HG02623 (cell line): ENCODE measurements around the gene DPEP2NB.
A peak's percentile ranks its signal among the peaks of the same experiment; 100 is the strongest.
"Not testable (repeated sequence)": the region's sequence is repeated elsewhere in the genome, so short reads cannot be mapped to it uniquely, and the experiment has no call there.

ENCODE experiments used
- ATAC-seq: cut with Tn5 transposase; IDR thresholded peaks from one replicate; pipeline ENCODE4 v1.9.1; 2021; ENCODE audit warnings: moderate library complexity; ENCODE audit not compliant: unreplicated experiment

The DPEP2NB gene

DNA sequence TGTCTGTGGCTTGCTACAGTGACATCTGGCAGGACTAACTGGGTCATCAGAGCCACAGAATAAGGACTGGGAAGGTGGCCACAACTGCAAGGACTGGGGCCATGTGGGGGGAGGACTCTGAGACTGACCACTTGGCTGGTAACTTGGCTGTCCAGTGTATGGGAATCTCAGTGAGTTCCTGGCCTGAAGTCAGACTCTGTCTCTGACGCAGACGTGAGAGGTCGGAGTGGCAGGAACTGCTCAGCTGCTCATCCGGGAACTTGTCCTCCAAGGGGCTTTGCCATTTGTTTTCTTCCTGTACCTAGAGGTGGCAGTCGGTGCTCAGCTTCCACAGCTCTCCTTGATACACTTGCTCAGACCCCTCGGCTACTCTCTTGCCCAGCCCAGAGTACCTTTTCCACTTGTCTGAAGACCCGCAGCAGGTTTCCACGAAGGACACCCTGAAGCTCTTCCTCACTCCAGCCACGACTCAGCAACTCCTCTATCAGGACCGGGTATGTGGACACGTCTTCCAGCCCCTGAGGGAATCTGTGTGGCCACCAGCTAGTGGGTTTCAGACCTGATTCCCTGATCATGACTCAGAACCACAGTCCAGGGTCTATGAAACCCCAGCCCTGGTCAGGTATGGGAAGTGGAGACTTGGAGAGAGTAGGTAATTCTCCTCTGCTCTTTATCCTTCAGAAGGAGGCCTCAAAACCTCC lies 28.1 kb downstream of the DPEP2NB start:
- no peak for ATAC-seq

DNA sequence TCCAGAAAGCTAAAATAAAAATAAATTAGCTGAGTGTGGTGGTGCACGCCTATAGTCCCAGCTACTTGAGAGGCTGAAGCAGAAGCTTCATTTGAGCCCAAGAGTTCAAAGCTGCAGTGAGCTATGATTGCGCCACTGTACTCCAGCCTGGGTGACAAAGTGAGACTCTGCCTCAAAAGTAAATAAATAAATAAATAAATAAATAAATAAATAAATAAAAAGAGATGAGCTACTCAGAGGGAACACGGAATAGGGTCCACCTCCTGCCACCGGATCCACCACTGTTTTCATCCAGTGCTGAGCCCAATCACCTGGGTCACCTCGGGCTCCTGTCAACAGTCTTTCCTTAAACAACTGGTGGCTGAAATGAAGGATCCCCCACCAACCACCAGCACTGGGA lies 28.8 kb downstream of the DPEP2NB start:
- ATAC-seq, result no peak

DNA sequence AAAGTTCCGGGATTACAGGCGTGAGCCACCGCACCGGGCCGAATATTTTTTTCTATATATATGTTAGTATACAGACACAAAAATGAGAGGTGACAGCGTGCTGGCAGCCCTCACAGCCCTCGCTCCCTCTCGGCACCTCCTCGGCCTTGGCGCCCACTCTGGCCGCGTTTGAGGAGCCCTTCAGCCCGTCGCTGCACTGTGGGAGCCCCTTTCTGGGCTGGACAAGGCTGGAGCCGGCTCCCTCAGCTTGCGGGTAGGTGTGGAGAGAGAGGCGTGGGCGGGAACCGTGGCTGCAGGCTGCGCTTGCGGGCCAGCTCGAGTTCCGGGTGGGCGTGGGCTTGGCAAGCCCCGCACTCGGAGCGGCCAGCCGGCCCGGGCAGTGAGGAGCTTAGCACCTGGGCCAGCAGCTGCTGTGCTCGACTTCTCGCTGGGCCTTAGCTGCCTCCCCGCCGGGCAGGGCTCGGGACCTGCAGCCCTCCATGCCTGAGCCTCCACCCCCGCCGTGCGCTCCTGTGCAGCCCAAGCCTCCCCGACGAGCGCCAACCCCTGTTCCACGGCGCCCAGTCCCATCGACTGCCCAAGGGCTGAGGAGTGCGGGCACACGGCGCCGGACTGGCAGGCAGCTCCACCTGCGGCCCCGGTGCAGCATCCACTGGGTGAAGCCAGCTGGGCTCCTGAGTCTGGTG lies 33.6 kb downstream of the DPEP2NB start:
- no peak for ATAC-seq

DNA sequence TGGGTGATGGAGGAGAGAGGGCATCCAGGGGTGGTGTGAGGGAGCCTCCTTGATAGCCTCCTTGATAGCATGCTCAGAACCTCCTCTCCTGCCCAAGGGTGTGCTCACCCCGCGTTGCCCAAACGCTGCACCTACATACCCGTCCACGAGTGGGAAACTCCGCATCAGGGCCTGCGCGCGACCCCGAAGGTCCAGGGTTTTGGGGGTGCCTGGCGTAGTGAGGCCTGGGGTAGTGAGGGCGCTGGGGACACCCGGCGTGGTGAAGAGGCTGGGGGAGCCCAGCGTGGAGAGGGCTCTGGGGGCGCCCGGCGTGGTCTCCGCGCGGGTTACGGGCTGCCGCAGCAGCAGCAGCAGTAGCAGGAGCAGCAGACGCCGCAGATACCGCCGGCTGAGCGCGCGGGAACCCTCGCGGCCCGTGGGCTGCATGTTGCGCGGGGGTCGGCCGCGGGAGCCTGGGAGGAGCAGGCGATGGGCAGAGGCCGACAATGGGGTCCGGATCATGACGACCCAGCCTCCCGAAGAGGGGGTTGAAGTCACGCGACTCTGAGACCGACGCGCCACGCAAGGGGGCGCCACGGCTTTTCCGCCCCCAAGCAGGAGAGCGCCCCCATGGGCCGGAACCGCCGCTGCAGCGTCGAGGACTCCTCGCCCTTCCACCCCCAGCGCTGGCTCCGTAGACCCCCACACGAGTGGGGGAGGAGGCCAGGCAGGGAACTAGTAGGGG lies 35.6 kb downstream of the DPEP2NB start, which contains the start of gene DPEP3:
DPEP3 (minus strand) TSS at position 545 of the 724 bp plus-strand sequence; CDS start at position 426, 119 bp downstream.
- no peak for ATAC-seq

DNA sequence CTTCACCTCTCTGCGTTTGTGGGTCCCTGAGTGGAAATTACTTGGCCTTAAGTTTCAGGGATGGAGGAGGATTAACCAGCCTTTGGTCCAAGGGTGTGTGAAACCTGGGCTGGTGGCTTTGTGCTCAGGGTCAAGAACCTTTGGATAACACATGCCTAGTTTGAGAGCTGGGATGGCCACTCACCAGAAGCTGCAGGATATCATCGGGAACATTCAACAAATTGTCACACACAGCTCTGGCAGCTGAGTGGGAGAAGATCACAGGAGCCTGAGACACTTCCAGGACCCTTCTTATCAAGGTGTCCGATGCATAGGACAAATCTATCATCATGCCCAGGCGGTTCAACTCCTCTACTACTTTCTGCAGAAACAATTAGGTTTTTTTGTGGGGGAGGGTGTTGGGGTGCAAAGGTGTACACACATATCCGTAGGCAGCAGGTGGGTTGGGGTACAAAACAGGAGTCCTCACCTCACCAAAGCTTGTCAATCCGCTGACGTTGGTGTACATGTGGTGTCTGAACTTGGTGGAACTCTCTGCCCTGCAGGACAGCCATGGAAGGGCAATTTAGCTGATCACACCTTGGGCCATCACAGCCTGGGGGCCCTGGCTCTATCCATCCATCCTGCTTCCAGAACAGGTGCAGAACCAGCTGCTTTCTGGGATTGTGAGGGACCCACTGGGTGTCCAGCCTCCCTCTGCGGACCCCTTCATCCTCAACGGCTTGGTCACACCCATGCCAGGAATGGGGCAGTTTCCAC lies 38.1 kb downstream of the DPEP2NB start:
- no peak for ATAC-seq

DNA sequence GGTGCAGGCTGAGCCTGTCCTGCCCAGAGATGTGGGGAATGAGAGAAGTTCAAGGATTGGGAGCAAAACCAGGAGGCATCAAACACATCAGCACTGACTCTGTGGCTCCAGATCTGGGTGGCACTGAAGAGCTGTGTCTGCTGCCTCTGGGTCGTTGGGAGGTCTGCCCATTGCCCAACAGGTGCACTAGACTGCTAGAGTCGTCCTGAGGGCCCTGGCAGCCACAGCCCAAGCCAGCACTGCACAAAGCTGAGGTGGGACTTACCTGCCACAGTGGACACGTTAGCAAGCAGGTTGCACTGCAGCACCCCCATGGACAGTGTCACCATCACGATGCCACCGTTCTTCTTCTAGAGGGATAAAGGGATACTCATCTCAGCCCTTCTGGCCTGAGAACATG lies 38.7 kb downstream of the DPEP2NB start:
- no peak for ATAC-seq

DNA sequence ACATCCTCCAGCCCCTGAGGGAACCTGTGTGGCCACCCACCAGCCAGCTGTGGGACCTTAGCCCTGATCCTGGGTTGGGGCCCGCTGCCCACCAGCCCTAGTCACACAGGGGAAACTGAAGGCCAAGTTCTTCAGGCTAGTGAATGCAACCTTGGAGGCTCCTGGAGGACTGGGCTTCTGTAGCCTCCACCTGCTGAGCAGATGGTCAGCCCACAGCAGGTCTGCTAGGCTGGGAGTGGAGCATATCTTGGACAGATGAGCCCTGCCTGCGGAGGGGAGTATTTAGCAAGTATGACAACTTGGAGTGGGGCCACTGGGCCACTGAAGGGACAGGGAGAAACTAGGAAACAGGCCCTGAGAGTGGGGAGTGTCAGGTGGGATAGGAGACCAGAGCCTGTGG lies 39.5 kb downstream of the DPEP2NB start:
- ATAC-seq, result no peak

DNA sequence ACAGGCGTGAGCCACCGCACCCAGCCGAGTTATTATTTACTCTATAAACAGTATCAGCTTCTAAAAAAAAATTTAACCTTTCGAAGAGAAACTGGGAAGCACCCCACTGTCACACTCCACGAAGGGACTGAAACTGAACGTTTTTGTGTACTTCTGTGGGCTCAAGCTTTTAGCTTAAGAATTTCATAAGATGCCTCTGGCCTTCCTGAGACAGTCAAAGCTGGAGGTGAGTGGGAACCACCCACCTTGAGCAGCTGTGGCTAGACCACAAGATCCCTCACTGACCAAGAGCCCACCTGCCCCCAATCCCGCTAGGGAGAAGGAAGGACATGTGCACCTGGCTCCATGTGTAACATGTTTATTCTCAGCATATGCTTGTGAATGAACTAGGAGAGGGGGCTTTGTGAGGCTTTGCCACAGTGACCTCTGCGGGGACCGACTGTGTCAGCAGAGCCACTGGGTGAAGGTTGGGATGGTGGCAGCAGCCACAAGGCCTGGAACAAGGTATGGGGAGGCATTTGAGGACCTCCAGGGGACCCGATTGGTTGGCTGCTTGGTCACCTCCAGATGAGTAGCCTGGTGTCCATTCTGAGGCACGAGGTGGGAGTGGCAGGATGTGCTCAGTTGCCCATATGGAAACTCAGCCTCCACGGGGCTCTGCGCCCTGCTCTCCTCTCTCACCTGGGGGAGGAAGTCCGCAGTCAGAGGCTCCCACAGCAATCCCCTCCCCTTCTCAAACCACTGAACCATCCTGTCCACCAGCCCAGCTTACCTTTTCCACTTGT lies 40.2 kb downstream of the DPEP2NB start:
- no peak for ATAC-seq

DNA sequence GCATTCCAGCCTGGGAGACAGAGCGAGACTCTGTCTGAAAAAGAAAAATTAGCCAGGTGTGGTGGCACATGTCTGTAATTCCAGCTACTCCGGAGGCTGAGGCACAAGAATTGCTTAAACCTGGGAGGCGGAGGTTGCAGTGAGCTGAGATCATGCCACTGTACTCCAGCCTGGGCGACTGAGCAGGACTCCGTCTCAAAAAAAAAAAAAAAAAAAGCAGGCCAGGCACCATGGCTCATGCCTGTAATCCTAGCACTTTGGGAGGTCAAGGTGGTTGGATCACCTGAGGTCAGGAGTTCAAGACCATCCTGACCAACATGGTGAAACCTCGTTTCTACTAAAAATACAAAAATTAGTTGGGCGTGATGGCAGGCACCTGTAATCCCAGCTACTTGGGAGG lies 43.4 kb downstream of the DPEP2NB start:
- not testable (repeated sequence) for ATAC-seq

DNA sequence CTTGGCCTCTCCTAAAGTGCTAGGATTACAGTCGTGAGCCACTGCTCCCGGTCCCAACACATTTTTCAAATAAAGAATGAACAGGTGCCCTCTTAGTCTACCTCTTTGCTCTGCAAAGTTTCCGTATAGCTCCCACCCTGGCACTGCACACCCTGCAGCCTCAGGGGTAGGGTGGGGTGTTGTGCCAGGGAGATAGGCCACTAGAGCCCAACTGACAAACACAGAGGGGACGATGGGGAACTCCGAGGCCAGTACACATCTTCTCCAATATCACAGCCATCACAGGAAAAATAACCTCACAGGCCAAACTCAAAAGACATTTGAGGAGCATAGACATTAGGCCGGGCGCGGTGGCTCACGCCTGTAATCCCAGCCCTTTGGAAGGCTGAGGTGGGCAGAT lies 44.6 kb downstream of the DPEP2NB start:
- no peak for ATAC-seq

DNA sequence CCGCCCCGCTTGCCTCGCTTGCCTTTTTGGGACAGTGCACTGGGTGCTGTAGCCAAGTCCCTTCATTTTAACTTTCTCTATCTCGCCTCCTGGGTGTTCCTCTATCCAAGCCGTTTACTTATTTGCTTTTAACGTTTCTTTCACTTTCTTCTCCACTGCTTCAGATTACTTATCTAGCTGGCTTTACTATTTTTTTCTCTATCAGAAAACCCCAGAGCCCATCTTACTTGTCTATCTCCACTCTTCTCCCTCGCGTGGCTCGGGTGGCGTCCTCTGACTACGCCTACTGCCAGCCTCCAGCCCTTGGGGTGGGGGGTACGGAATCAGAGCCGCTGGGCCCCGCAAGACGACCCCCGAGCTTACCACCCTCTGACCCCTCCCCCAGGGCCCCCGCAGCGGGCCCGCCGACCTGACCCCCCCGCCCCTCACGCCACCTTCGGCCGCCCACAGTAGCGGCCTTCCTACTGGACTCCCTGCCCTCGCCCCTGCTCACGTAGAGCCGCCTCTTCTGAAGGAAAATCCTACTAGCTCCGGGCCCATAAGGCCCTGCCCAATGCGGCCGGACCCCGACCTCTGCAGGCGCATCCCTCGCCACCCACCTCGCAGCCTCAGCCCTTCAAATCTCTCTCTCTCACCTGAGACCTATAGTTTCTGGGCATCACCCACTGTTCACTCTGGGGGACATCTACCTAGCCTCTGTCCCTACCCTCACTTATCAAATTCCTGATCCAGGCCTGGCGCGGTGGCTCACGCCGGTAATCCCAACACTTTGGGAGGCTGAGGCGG lies 46.3 kb downstream of the DPEP2NB start:
- no peak for ATAC-seq

DNA sequence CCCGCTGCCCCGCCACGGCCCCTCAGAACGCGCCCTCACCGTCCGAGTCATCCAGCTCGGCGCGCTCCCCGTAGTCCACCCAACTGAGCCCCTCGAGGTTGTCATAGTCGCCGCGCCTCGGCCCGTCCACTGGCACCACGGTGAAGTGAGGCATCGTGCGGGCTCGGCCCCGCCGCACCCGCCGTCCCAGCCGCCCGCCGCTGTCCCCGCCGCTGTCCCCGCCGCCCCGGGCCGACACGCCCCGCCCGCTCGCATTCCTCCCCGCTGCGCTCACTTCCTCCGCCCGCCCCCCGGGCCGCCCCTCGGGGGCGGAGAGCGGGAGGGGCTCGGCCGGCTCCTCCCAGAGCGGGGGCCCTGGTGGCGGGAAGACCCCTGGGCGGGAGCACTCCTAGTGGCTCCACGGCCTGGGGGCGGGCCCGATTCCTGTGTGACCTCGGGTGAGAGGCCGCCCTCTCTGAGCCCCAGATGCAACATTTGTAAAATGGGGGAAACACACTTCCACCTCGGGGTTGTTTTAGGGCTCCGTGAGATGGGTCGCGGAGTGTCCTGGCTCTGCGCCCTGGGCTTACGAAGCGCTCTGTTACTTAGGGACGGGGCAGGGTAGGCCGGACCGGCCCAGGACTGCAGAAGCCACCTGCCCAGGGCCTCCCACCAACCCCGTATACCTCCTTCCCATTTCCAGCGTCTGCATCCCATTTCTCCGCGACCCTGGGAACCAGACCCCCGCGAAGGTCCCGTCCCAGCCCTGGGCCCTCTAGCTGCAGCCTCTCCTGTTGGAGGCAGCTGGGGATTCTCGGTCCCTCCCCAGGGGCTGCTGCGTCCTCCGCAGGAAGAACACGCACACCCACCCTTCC lies 47.1 kb downstream of the DPEP2NB start, which contains the start of gene SLC12A4:
SLC12A4 (minus strand) TSS at position 238 of the 854 bp plus-strand sequence; CDS start at position 154, 84 bp downstream.
- ATAC-seq, result peak; percentile 65

DNA sequence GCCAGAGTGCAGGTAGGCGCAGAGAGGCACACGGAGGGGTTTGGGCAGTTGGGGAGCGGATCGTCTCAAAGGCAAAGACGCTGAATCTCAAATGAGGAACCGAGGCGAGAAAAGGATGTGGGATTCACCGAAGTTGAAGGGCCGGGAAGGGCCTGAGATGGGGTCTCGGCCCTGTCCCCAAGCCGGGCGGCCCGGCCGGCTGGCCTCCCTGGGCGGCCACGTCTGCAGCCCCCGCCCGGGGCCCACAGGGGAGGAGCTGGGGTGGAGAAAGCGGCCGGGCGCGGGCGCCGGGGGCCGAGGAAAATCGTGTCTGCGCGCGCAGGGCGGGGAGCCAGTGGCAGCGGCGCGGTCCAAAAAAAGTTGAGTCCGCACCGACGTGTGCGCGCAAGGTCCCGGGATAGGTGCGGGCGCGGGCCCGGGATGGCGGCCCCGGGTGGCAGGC lies 47.7 kb downstream of the DPEP2NB start:
- ATAC-seq, result peak; percentile 14

DNA sequence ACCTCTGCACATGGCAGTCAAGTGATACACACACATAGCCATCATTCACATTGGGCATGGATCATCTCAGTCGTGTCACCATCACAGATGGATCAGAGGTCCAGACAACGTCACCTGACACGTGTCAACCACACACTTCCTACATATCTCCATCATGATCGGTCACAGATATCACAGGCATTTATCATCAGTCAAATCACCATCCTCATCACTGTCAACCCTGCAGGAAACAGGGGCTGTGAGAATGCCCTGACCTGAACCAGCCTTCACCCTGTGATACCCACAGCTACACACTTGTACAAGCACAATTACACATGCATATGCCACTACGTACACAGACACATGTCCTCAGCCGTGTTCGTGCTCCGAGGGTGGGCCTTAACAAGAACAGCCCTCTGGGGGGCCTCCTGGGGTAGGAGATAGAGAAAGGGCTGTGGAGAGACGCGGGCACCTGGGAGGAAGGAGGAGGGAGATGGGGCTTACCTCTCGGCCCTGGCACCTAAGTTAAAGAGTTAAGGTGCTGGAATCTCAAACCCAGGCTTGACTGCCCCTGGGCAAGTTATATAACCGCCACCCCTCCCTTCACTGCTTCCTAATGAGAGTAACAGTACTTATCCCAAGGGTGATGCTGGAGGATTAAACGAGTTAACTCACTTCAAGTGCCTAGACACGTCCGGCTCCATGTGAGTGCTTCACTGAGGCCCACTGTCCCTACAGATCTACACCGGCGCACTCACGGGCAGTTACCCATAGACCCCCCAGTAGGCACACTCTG lies 48.3 kb downstream of the DPEP2NB start:
- ATAC-seq, result no peak

DNA sequence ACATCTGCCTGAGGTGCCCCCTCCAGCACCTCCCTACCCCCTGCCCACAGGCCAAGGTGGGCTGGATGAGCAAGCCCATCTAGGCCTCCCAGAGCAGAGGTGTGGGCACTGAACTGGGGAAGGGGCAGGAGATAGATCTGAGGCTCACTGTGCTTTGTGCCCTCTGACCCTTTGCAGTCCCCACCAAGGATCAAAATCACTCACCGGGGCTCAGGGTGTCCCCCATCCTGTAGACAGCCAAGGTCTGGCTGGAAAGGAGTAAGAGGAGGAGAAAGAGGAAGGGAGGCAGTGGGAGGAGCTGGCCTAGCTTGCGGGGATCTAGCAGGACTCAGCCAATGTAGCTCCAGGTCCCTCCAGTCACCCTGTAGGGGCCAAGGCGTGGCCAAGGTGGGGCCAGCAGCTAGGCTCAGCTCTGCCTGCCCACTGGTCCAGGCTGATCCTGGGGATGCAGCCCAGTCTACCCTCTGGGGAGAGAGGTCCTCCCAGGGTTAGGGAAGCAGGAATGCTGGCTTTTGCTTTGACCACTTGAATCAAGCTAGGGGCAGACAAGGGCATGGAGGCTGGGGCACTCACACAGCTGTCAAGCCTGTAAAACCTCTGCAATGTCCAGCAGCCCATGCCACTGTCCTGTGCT lies 49.0 kb downstream of the DPEP2NB start:
- no peak for ATAC-seq

DNA sequence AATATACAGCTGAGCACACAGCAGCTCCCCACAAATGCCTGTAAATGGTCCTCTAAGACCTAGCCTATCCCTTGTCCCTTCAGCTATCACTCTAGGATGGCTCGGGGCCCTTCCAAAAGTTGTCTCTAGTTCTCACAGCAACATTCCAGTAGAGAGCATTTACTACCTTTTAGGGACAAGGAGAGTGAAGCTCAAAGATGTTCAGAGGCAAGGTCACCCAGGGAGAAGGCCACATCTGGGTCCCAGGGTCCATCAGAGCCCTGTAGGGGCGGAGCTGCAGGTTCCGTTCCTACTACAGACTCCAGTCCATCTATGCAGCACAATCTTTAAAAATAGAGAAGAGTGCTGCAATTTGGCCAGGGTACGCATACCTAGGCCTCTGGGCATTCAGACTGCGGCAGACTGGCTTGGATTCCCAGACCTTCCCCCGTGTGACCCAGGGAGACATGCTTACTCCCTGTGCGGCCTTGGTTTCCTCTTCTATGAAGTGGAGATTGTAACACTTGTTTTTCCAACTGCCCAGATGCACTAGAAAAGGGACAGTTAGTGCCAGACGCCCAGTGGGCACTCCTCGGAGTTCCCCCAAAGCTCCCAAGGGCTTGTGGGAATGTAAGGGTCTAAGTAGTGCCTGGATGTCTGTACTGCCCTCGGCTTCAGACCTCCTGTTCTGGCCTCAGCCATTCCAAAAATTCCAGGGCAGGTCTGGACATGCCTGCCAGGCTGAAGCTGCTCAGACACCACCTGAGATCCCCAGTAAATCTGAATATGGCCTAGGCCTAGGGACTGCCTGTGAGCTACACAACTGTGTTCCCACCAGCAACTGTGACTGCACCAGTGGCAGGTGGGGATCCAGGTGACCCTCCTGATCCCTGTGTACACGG lies 49.8 kb downstream of the DPEP2NB start:
- no peak for ATAC-seq
